HG03108 (cell line): ENCODE data around the gene SKAP1.

ENCODE experiments used
- ATAC-seq: cut with Tn5 transposase; IDR thresholded peaks from one replicate; pipeline ENCODE4 v1.9.1; 2021; ENCODE audit warnings: moderate library complexity; ENCODE audit not compliant: unreplicated experiment

SKAP1 gene

GRCh38 chr17:48181653-48182052 is 248.4 kb downstream of the SKAP1 start:
- no peak for ATAC-seq

DNA sequence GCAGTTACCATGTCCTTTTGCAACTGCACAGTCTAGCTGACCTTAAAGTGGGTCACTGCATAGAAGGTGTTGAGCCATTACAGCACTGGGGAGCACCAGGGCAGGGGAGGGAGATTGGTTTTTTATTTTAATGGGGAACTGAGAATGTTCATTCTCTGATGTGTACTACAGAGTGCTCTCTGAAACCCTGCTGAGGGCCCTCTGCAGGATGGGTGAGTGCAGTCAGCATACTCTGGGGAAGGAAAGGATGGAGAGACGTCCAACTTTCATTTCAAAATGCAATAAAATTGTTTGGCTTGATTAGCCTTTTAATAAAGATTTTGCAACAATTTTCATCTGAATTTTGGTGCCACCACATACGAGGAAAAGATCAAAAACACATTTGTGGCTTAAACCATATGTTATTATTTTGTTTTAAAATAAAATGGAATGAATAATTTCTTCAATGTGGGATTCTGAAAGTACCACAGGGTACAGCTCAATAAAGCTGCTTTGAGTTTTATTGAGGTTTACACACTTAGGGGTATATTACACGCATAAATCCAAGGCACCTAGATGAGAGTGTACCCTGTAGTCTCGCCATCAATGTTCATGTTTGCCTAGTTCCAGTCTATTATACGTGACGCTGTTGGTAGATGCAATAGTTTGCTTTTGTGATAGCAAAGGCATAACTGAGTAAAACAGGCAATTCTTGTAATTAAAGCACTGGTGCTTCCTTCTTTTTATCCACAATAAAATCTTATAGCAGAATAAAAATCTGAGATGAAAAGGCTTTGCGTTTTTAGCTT is 249.0 kb downstream of the SKAP1 start:
- ATAC-seq: no peak

- ATAC-seq: no peak
These were observed 250.7 kb downstream of the SKAP1 start for GRCh38 chr17:48179071-48179945.

DNA sequence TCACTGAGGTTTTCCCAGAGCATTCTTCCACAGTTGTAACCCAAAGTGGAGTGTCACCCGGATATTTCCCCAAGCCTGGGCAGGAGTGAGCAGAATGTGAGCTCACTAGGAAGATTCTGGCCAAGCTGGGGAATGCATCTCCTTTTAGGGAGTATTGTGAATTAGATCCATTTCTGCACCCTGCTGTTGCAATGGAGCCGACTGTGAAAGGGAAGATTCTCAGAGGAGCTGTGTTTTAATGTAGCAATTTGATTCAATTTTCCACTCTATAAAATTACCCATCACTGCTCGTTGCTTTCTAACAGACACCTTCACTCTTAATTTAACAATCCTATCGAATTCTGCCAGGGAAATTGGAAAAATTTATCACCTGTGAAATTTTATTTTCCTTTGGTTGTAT is 251.7 kb downstream of the SKAP1 start:
- no peak for ATAC-seq

DNA sequence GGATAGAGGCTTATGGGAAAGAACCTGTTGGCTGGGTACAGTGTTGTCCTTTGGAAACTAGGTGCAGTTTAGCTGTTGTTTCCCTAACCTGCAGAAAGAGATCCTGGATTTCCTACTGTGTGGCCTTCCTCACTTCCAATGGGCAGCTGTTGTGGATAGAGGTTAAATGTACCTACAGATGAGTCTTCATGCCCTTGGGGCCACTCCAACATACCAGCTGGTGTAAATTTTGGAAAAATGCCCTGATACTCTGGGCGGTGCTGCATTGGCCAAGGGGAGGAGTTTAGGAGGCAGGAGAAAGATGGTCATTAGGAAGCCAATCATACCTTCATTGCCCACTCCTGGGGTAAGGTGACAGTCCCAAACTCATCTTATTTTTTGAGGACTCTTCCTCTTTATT is 252.2 kb downstream of the SKAP1 start:
- ATAC-seq: no peak

DNA sequence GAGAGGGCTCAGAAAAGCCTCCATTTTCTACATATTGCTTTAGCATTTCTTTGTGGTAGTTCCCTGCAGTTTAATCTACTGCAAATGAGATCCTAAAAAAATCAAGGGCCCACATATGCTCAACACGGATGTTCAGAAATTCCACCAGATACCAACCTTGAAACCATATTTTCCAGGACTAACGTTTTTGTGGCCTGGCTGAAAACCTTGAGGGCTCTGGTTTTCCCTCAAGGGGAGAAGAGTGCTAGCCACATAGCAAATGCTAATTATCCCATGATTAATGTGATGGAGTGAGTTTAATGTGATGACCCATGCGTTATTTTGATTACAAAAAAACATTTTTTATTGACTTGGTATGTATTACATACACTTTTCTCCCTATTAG is 253.6 kb downstream of the SKAP1 start:
- ATAC-seq: no peak

- ATAC-seq: no peak
These were observed 254.1 kb downstream of the SKAP1 start for GRCh38 chr17:48175692-48176470.

GRCh38 chr17:48174833-48175523 is 255.0 kb downstream of the SKAP1 start:
- no peak for ATAC-seq

GRCh38 chr17:48173191-48173984 is 256.6 kb downstream of the SKAP1 start:
- ATAC-seq: no peak

DNA sequence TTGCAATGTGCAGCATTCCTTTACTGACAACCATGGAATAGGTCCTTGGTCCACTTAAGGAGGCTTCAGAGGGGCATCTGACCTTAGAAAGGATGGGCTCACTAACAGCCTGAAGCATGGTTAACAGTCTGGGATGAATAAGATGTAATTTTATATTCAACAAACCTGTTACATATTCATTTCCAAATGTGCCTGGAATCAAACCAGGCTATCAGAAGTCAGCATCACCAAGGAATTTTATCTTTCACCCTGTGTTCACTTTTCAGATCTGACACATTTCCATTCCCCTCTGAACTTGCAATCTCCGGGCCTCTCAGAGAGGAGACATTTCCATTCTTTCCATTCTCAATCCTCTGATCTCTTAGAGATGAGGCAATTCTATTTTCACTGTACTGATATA is 260.1 kb downstream of the SKAP1 start:
- no peak for ATAC-seq

DNA sequence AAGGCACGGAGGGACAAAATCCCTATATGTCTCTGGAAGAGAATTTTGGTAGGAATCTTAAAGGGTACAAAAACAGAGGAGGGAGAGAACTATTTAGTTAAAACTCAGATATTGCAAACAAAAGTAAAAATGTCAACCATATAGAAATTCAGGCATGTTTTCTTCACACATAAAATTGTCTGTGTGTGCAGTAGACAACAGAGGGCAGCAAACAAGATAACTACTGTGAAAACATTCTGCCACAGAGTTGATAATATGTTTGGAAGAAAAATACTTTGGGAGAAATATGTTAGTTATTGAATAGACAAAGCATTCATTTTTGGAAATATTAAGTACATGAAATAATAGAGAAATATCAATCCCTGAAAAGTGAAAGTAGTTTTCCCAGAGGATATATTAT is 266.2 kb downstream of the SKAP1 start:
- ATAC-seq: no peak

- no peak for ATAC-seq
These were observed 267.0 kb downstream of the SKAP1 start for GRCh38 chr17:48162946-48163506.

DNA sequence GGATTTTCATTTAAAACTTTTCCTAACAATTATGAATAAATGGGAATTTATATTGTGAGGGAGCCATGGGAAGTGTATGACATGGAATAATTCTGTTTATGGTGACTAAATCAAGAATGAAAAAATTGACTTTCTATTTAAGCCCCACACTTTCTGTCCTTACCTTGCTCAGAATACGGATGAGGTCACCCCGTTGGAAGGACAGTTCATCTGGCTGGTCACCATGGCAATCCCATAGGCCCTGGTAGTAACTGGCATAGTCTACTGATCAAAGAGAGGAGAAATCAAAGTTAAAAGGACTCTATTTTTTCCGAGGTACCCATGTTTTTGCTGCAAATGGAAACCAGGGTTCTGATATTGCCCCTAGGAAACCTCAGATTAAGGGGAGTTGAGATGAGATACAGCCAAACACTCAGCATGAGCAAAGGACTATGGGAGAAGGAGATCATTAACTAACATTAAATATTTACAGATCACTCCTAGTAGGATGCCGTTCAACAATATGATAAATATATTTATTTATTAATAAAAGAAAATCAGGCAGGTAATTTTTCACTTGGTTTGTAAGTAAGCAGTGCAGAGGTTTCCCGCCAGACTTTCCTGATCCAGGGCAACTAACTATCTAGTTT is 267.6 kb downstream of the SKAP1 start:
- ATAC-seq: no peak

DNA sequence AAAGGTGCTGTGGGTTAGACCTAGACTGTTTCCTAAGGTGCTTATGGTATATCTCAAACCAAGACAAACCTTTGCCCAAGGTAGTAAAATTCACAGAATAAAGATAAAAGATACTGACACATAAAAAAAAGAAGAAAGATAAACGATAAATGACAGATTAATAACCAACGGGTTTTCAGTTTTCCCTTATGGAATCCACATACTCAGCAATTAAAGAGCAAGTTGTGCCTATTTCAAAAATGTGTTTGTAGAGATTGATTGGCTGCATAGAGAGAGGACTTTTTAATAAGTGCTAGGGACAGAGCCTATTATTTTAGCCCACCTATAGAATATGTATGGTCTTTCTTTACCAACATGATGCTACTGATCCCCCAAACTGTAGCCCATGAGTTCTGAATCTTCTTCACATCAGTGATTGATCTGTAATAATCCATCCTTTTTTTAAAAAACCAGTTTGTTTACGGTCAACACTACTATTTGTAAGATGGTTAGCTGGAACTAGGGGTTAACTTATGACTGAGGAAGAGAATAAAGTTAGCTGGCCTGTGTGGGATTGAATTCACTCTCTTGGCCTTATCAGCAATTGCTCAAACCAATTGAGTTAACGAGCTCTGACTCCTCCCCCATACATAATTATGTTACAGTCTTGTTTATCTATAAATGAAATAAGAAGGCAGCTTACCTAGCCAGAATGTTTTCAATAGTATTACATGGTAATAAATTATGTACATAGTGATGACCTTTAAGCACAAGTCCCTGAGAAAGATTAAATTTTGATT is 268.7 kb downstream of the SKAP1 start:
- ATAC-seq: no peak

- ATAC-seq: no peak
These were observed 269.6 kb downstream of the SKAP1 start for GRCh38 chr17:48160177-48161081.

- no peak for ATAC-seq
These were observed 270.8 kb downstream of the SKAP1 start for GRCh38 chr17:48159232-48159631.

DNA sequence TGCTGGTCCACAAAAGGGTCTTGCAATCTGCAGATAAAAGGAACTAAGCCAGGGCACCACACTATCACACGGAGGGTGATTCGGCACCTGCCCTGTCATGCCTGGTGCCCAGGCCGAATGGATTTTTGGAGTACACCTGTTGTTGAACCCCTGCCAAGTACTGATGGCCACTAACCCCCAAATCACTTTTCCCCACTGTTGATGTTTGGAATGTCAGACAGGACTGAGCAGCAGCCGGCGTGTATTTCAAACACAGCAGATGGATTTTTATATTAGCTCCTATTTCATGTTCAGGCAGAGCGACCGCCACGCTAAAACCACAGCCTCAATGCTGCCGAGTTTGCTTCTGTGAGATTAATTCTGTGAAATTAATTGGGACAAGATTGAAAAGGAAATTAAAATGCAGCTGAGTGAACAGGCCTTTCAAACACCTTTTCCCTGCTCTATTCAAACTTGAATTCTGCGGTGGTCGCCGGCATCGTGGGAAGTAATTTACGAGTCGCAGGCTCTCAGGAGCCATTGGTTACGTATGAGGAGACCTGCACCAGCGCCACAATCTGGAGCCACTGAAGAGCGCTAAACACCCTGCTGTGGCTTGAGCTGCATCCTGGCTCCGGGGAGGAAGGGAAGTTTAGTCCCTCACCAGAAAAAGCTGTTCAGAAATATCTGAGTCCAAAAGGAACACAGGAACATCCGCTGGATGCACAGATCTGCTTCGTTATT is 274.0 kb downstream of the SKAP1 start:
- no peak for ATAC-seq
